NOMO-1 treated with DMSO at 0.1 percent for 48 hours (cell line): ENCODE results near the gene WFDC2.

Experiments
- DNase-seq: peaks from one replicate; lab custom pipeline; 2025; ENCODE audit not compliant: unreplicated experiment; lab: John Stamatoyannopoulos, UW

Gene WFDC2

DNA sequence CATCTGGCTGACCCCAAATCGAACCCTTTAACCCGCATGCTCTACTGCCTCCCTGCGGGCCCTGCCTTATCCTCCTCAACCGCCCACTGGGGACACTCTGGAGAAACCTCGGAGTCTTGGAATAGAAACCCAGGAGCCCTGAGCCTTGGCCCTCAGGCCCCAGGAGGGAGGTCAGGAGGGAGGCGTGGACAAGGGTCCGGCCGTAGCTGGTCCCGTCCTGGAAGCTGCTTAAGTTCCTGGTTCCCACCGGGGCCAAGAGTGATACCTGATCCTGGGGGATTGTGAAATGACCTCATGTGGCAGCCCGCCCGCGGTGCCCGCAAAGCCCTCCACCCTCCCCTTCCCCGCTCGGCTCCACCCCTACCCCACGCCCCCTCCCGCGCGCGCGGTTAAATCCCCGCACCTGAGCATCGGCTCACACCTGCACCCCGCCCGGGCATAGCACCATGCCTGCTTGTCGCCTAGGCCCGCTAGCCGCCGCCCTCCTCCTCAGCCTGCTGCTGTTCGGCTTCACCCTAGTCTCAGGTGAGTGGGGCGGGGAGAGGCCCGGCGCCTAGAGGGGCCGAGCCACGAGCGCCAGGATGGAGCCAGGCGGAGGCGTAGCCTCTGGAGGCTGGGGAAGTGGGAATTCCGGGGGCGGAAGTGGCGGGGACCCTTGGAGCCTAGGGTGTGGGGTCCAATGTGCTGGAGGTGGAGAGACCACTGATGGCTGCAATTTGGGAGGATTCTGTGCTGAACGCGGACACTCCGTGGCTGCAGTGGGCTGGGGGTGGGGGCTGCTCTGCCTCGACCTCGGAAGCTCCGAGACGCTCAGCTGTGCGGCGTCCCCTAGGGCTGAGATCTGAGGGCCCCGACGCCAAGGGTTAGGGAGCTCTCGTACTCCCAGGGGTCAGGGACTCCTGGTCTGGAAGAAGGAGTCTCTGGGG is at the start of gene WFDC2:
Gene WFDC2, plus strand, starts transcription at position 418 of the 926 bp plus-strand sequence. Its CDS starts 29 bp downstream, at position 447.
- DNase-seq, result no peak

GRCh38 chr20:45420125-45420524 is 49.4 kb upstream of the WFDC2 start:
- DNase-seq, result no peak

DNA sequence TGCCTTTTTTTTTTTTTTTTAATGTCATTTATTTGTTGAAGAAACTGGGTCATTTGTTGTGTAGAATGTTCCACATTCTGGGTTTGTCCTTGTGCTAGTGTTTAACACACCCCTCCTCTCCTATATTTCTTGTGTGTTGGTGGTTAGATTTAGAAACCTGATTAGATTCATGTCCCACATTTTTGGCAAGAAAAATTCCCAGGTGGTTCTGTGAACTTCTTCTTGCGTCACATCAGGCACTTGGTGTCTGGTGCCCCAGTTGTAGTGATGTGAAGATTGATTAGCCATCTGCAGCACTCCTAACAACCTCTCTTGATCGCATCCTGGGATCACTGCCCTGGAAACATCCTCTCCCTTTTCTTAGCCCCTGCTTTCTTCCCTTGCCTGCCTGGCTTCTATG is 45.9 kb upstream of the WFDC2 start:
- no peak for DNase-seq

DNA sequence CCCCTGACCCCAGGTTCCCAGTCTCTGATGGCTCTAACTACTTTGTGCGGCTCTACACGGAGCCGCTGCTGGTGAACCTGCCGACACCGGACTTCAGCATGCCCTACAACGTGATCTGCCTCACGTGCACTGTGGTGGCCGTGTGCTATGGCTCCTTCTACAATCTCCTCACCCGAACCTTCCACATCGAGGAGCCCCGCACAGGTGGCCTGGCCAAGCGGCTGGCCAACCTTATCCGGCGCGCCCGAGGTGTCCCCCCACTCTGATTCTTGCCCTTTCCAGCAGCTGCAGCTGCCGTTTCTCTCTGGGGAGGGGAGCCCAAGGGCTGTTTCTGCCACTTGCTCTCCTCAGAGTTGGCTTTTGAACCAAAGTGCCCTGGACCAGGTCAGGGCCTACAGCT is 44.0 kb upstream of the WFDC2 start:
- DNase-seq, result no peak

- DNase-seq, result no peak
These were observed 43.1 kb upstream of the WFDC2 start for GRCh38 chr20:45426320-45427016.

- DNase-seq, result no peak
These were observed 42.1 kb upstream of the WFDC2 start for GRCh38 chr20:45427236-45428149.

- DNase-seq, result no peak
These were observed 39.9 kb upstream of the WFDC2 start for GRCh38 chr20:45429618-45430017.

DNA sequence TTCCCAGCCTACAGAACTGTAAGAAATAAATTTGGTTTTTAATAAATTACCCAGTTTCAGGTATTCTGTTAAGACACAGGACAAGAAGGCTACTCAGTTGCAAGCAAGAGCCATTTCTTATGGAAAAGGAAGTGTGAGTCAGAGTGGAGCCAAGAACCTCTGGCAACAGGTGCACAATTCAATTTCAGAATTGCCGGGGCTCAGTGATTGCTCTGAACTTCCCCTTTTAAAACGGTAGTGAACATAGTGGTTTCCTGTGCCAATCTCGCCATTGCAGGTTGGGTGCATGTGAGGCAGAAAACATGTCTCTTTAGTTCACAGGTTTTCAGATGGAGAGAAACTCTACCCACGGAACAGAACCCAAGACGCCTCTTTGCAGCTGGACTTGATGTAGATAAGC is 37.3 kb upstream of the WFDC2 start:
- DNase-seq, result peak; percentile 91

- no peak for DNase-seq
These were observed 36.2 kb upstream of the WFDC2 start for GRCh38 chr20:45433316-45433715.

GRCh38 chr20:45433976-45434375 is 35.6 kb upstream of the WFDC2 start:
- no peak for DNase-seq

GRCh38 chr20:45436732-45437485 is 32.6 kb upstream of the WFDC2 start:
- DNase-seq, result peak; percentile 77

DNA sequence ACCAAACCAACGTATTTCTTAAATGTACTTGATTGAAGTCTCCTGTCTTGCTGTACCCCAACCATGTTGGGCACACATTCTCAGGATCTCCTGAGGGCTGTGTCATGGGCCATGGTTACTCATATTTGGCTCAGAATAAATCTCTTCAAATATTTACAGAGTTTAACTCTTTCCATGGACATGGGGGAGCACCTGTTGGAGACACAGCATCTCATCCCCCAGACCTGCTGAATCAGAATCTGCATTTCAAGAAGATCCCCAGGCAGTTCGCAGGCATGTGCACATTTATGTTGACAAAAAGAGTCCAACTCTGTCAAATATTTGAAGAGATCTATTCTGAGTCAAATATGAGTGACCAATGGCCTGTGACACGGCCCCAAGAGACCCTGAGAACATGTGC is 29.1 kb upstream of the WFDC2 start:
- no peak for DNase-seq

- no peak for DNase-seq
These were observed 28.5 kb upstream of the WFDC2 start for GRCh38 chr20:45440891-45441685.

- DNase-seq, result no peak
These were observed 27.8 kb upstream of the WFDC2 start for GRCh38 chr20:45441746-45442145.

- no peak for DNase-seq
These were observed 25.5 kb upstream of the WFDC2 start for GRCh38 chr20:45444050-45444449.

DNA sequence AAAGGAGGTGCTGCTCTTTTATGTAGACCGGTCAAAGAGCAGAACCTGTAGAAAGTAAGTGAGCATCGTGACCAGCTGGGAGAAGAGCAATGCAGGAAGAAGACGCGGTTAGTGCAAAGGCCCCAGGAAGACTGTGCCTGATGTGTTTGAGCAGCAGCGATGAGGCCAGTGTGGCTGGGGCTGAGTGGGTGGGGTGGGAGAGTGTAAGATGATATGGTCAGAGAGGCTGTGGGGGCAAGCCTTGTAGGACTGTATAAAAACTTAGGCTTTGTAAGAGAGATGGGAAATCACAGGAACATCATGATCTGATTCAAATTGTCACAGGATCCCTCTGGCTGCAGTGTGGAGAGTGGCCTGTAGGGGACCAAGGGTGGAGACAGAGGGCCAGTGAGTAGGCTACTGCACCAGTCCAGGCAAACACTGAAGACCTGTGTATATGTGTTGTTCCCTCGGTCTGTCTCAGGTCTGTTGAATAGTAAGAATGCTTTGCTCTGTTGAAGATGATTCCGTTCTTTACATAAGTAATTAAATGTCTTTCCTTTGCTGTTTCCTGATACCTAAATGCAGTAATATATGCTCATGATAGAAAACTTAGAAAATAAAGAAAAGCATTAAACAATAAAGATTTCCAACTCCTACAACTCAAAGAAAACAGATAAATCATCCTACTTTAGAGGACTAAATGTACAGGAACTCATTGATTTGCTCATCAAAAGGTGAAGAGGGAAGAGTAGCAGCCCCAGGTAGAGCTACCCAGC is 23.6 kb upstream of the WFDC2 start:
- peak; percentile 19 for DNase-seq

GRCh38 chr20:45448270-45448669 is 21.3 kb upstream of the WFDC2 start:
- no peak for DNase-seq

- no peak for DNase-seq
These were observed 20.0 kb upstream of the WFDC2 start for GRCh38 chr20:45449528-45449927.
